GM18498 (cell line): ENCODE results near the gene MAPK7.

Experiments
- ATAC-seq: cut with Tn5 transposase; IDR thresholded peaks from one replicate; pipeline ENCODE4 v1.9.1; 2021; ENCODE audit warnings: mild to moderate bottlenecking, moderate library complexity; ENCODE audit not compliant: unreplicated experiment

Gene MAPK7

DNA sequence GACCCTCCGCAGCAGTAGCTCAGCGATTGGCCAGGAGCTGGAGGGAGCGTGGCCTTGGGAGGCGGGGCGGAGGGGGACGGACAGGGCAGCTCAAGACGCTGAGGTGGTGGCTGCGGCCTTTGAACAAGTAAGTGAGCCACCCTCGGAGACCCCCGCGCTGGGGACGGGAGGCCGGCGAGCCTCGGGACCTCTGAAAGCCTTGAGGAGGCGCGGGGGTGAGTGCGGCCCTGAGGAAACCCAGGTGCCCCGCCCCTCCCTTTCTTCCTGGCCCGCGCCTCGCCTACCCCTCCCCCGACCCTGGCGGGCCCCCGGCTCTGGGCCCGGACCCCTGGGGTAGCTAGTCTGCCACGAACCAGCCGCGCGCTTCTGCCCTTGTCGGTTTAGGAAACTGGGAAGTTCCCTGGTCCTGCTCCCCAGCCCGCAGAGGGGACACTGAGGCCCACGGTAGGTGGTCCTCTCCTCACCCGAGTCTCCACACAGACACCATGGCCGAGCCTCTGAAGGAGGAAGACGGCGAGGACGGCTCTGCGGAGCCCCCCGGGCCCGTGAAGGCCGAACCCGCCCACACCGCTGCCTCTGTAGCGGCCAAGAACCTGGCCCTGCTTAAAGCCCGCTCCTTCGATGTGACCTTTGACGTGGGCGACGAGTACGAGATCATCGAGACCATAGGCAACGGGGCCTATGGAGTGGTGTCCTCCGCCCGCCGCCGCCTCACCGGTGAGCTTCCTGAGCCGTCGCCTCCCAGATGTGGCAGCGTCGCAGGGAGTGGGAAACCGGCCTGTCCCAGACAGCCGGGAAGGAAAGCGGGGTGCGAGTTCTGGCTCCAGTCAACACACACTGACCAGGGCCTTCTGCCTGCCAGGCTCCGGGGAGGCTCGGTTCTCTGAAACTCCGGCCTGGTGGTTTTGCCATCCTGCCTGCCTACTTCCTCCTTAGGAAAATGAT is at the start of gene MAPK7:
Gene MAPK7, plus strand, starts transcription at position 83 of the 945 bp plus-strand sequence. Its CDS starts 403 bp downstream, at position 486.
- peak; percentile 13 for ATAC-seq

DNA sequence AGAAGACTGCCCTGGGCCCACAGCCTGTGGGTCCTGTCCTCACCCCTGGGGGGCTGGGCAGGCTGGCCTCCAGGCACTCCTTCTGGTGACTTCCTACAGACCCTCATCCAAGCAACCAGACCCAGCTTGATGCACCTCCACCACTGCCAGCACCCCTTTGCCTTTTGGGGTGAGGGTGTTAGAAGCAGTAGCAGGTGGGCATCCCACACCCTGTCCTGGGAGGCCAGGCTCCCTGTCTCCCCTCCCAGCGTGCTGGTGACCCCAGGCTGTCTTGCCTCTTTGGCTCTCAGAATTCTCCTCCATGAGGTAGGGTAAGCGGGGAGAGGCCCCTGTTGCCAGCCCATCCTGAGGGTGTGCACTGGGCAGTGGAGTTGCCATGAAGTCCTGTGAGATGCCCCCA is 49.2 kb upstream of the MAPK7 start:
- ATAC-seq = no peak

DNA sequence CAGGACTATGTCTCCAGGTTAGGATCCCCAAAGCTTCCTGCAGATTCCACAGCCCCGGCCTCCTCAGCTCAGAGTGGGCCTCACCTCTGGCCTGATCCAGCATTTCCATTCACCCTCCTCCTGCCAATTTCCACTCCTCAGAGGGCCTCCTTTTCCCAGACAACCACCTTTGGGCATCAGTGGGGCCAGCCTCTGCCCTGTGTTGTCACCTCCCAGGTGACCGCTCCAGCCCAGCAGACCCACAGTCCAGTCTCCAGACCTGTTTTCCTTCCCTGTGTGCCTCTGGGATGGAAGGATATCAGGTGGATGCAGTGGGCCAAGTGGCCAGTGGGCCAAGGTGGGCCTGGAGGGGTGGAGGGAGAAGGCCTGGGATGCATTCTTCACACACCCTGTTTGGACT is 48.5 kb upstream of the MAPK7 start:
- no peak for ATAC-seq

DNA sequence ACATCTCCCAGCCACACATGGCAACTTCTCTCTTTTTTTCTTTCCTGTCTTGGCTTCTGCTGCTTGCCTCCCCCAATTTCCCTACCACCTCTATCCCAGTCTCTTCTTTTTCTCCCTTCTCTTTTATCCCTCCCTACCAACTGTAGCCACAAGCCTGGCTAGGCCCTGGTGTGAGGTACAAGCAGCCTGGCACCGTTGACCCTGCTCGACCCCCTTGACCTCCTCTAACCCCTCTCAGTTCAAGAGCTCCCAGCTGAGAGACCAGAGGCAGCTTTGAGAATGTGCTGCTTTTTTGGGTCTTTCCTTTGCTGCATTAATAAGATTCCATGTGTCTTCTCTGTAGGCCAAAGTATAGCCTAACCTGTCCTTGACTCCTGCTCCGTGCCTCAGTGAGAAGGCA is 48.0 kb upstream of the MAPK7 start:
- ATAC-seq = no peak

DNA sequence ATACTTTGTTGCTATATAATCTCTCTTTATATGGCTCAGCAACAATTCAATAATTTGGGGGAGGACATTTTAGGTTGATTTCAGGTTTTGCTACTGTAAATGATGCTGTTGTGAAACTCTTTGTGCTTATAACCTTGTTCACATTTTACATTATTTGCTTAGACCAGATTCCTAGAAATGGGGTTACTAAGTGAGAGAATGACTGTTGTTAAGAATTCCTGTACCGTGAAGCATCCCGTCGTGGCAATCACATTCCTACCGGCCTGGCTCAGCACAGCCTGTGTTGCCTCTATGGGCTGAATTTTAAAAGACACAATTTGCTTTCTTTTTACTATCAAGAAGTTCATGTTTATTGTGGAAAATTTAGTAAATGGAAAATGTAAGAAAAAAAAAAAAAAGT is 47.2 kb upstream of the MAPK7 start:
- ATAC-seq = no peak

DNA sequence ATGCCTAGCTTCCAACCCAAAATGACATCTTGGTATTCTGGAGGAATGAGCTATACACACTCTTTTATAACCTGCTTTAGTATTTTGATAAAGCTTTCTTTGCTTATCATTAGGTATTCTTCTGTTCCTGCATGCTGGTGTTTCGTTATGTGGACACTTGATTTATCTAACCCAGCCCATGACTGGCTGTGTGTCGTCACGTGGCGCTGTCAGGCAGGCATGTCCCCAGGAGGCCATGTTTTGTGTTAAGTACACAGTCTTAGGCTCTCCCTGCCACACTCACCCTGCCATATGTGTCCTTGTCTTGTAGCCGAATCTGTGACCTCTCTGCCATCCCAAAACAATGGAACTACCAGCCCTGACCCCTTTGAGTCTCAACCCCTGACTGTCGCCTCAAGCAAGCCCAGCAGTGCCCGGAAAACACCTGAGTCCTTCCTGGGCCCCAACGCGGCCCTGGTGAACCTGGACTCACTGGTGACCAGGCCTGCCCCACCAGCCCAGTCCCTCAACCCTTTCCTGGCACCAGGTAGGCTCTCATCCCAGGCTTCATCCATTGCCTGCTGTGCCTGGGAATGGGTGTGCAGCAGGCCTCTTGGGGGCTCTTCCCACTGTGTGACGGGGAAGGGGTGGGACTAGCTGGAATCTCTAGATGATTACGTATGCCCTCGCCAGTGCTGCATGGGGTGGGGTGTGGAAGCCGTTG is 46.6 kb upstream of the MAPK7 start:
- ATAC-seq = no peak

DNA sequence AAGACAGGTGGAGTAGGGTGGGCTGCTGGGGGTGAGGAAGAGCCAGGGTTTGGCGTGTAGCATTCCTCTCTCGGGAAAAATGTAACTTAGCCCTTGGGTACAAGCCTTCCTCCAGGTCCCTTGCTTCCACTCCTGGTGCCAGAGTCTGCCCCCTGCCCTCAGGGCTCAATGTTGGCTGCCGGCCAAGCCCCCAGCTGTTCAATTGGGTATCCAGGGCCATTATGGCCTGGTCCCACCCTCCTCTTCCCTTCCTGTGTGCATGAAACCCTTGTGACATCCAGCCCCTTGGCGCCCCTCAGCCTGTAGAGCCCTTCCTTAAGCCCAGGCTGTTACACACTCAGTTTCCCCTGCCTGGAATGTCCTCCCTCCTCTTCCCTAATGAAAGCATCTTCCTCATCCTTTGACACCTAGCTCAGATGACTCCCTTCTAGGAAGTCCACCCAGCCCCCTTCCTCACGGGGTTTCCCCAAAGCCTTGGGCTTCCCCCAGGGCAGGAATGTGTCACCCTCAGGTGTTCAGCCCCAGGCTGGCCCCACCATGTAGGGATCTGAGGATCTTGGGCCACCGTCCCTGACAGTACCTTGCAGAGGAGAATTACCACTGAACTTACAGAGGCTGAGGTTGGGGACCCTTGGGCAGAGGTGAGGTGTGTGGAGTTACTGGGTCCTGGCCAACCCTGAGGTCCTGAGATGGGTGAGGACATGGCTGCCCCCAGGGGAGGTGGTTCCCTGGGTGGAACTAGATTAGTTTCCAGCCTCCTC is 45.7 kb upstream of the MAPK7 start:
- no peak for ATAC-seq

DNA sequence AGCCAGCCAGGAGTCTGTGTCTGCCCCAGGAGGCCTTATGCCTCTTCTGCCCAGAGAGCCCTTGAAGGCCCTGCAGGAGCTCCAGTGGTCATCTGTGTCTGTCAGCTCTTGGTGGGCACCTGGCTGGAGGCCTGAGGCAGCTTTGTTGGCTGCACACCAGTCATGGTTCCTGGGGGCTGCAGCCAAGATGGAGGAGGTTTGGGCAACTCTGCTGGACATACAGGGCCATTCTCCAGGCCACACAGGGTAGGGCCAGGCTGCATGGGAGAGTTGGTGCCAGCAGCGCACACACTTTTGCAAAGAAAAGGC is 45.2 kb upstream of the MAPK7 start:
- ATAC-seq = no peak

DNA sequence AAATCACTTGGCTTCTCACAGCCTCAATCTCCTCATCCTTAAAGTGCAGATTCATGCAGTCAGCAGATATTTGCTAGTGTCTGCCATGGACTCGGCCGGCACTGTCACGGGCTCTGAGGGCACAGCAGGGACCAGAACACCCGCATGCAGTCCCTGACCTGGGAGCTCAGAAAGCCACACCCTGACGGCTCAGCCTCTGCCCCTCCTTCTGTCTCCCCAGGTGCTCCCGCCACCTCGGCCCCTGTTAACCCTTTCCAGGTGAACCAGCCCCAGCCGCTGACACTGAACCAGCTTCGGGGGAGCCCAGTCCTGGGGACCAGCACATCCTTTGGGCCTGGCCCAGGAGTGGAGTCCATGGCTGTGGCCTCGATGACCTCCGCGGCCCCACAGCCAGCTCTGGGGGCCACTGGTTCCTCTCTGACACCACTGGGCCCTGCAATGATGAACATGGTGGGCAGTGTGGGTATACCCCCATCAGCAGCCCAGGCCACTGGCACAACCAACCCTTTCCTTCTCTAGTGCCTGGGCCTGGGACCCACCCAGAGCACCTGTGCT is 44.5 kb upstream of the MAPK7 start:
- ATAC-seq = no peak

DNA sequence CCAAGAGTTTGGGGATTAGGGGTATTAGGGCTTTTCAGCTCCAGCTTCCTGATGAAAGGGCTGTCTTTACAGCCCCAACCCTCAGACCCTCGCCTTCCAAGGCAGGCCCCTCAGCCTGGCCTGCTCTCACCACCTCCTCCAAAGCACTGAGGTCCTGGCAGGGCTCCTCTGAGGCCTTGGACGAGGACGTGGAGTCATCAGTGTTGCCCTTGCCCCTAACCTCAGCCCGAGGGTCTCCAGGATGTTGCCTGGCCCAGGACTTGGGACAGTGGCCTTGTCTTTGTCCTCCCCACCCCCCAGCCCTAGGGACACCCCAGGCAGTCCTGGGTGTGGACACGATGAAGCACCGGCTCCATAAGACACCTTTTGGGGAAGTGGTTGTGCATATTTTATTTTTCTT is 44.0 kb upstream of the MAPK7 start:
- no peak for ATAC-seq

DNA sequence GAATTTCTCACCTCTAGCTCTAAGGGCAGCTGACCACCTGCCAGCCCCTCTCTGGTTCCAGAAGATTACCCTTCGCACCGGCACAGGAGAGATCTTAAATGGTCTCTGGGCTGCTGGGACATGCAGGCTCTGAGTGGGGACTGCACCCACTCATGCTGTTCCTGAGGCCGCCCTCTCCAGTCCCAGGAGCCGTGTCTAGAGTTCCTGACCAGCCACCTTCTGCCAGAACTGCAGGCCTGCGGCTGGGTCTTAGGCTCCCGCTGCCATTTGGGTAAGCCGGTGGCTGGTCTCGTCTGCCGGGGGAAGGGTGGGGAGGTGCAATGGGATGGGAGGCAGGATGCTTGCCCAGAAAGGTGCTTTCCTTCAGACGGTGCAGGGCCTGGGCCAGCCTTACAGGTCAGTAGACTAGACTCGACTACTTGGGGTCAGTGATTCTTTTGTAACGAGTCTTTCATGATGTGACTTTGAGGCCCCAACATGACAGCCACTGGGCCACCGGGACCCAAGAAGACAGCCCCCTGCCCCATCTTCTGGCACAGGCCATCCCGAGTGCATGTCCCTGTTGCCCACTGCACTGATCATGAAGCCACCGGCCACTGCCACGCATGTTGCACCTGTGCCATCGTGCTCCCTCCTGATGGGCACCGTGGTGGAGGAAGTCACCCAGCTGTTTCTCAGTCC is 42.2 kb upstream of the MAPK7 start:
- ATAC-seq = no peak

DNA sequence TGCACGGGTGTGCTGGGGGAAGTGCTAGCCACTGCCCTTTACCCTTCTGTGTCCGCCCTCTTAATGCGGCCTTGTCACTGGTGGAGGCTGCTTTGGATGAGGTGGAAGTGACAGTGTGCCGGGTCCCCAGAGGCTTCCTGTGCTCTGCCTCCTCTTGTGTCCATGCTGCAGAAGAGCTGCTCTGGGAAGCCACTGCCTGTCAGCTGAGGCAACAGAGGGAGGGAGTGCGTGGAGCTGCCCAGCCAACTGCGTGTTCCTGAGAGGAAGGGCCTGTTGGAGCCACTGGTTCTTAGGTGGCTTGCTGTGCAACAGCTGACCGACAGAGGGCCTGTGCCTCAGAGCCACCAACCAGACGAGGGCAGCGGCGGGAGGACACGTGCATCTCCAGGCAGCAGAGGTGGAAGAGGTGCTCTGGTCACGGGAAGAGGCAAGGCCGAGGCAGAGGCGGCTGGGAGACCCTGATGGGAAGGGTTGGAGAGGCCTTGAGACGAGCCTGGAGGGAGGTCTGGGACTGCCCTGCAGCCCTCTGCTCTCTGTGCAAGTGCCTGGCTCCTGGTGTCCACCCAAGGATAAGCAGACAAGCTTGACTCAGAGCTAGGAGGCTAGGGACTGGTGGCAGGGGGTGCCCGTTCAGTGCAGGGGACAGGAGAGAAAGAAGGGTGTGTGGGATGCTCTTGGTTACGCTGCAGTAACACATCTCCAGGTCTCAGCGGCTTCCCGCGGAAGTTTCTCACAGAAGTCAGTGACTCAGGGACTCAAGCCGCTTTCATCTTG is 41.2 kb upstream of the MAPK7 start:
- no peak for ATAC-seq

DNA sequence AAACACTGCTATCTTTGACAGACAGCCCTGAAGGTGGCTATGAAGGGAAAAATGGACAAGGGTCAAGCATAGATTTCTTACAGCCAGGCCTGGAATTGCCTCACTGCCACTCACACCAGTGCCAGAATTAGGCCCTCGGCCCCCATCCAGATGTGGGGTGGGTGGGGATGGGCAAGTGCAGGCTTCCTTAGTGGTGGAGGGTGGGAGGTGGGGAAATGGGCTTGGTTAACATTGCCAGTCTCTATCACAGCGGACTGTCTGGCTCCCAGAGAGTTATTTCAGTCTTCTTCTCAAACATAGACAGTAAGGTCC is 40.6 kb upstream of the MAPK7 start:
- ATAC-seq = no peak

DNA sequence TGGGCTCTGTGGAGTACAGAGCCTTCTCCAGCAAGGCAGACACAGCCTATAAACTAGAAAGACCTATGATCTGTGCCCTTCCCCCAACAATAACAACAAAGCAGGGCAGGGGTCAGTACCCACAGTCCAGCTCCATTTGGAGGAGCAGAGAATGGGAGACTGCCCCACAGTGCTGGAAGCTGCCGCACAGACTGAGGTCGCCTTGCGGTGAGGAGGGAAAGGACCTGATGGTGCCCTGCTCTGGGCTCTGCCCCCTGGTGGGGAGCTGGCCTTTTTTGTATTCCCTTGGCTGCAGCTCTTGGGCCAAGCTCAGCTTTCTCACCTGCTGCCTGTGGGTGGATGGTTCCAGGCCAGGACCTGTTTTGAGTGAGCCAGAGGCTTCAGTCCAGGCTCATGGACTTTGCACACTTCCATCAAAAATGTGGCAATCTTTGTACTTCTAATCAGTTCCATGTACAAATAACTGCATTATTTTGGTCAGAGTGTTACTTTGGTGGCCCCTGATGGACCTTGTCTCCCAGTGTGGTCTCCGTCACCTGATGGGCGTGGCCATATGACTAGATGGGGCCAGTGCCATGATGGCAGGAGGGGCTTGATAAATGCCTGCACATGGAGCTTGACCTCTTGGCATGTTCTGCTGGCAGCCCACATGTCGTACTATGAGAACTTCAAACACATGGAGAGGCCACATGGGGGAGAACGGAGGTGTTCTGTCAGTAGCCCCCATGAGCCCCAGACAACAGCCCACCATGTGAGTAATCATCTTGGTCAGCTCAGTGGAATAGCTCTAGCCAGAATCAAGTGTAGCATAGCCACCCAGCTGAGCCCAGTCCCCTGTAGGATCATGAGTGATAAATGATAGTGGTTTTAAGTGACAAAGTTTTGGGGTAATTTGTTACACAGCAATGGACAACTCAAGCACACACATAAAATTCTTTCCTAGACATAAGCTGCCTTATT is 40.0 kb upstream of the MAPK7 start:
- peak; percentile 89 for ATAC-seq

DNA sequence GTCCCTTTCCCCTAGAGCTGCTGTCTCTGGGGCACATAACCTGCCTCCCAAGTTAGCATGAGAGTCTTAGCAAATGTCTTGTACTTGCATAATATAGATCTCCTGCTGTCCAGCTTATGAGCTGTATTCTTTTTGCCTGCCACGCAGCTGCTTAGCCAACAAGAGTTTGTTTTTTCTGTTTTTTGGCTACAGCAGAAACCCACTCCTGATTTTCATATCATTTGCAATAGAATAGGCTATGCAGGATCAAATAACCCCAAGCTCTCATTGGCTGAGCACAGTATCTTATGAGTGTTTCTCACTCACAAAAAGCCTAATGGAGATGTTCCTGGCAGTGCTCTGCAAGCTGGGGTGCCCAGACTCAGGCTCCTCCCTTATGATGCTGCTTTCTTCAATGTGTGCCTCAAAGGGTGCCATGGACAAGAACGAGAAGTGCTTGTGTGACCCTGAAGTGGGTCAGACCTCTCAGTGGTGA is 38.9 kb upstream of the MAPK7 start:
- no peak for ATAC-seq

DNA sequence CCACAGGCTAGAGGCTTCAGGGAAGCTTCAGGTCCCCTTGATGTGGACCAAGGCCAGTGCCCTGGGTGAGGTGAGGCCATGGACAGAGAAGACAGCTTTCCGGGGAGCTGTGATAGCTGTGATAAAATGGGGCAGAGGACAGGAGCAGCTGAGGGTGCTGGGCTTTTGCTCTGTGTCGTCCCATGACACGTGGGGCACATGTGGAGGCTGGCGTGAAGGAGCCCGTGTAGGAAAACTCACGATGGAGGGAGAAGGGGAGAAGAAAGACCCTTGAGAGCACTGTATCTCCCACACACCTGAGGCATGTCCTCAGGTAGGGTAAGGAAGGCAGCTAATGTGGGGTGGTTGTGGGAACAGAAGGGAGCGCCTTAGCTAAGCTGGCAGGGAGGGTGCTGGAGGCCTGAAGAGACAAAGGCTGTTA is 37.1 kb upstream of the MAPK7 start:
- no peak for ATAC-seq

DNA sequence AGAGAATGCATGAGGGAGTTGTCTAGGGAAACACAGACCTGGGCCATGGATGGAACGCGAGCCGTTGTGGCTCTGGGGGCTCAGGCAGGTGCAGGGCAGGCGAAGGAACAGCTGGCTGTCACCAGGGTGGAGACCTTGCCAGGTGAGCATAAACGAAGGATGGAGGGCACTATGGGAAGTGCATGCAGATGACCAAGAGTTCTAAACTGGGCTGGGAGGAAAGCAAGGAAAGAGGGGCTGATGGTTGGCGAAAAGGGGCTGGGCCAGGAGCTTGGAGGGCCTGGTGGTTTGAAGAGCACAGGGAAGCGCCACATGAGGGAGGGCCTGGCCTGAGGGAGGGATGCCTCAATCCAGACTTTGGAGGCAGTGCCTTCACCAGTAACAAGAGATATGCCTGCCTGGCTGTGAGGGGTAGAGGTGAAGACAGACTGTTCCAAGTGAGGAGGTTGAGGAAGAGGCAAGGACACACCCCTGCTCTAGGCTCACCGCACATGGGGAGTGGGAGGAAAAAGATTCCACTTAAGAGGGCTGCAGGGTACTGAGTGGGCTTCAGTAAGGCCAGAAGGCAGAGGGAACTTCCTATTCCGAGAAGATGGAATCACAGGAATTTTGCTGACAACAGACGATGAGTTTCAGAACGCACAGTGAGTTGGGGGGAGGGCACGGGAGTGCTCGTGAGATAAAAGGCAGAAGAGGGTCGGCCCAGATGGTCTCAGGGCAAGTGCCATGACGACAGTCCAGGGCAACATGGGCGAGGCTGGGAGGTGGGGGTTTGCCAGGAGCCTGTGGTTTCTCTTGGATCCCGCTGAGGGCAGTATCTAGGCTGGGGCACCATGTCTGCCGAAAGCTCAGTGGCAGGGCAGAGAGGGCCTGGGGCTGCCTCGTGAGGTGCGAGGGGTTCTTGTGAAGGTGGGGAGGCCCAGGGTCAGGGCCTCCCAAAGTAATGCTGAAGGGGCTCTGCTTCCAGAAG is 36.4 kb upstream of the MAPK7 start:
- ATAC-seq = no peak
